GM19023 (cell line): ENCODE measurements around the gene PCDH15.
"Not testable (repeated sequence)": the region's sequence is repeated elsewhere in the genome, so short reads cannot be mapped to it uniquely, and the experiment has no call there.

Experiments
- ATAC-seq: cut with Tn5 transposase; IDR thresholded peaks from one replicate; pipeline ENCODE4 v1.9.1; 2021; ENCODE audit warnings: mild to moderate bottlenecking, moderate library complexity; ENCODE audit not compliant: unreplicated experiment

The PCDH15 gene

GRCh38 chr10:54402576-54402975, 398.5 kb downstream of the PCDH15 start:
- ATAC-seq = no peak

- no peak for ATAC-seq
Observed at GRCh38 chr10:54396031-54396430, 405.0 kb downstream of the PCDH15 start.

- ATAC-seq = not testable (repeated sequence)
Observed at GRCh38 chr10:54394598-54394997, 406.4 kb downstream of the PCDH15 start.

- no peak for ATAC-seq
Observed at GRCh38 chr10:54372179-54372578, 428.9 kb downstream of the PCDH15 start.

- ATAC-seq = no peak
Observed at GRCh38 chr10:54368984-54369383, 432.0 kb downstream of the PCDH15 start.

- no peak for ATAC-seq
Observed at GRCh38 chr10:54363390-54363789, 437.6 kb downstream of the PCDH15 start.

GRCh38 chr10:54342058-54342457, 459.0 kb downstream of the PCDH15 start:
- no peak for ATAC-seq

- no peak for ATAC-seq
Observed at GRCh38 chr10:54335296-54335695, 465.7 kb downstream of the PCDH15 start.

GRCh38 chr10:54319341-54319740, 481.7 kb downstream of the PCDH15 start:
- ATAC-seq = no peak

GRCh38 chr10:54318470-54318869, 482.6 kb downstream of the PCDH15 start:
- no peak for ATAC-seq

GRCh38 chr10:54314430-54314829, 486.6 kb downstream of the PCDH15 start:
- no peak for ATAC-seq

GRCh38 chr10:54284526-54285193, 516.4 kb downstream of the PCDH15 start:
- ATAC-seq = no peak

GRCh38 chr10:54282012-54282411, 519.0 kb downstream of the PCDH15 start:
- no peak for ATAC-seq

GRCh38 chr10:54266395-54266794, 534.6 kb downstream of the PCDH15 start:
- ATAC-seq = no peak

- ATAC-seq = no peak
Observed at GRCh38 chr10:54262726-54263125, 538.3 kb downstream of the PCDH15 start.

- no peak for ATAC-seq
Observed at GRCh38 chr10:54259104-54259503, 541.9 kb downstream of the PCDH15 start.

- ATAC-seq = no peak
Observed at GRCh38 chr10:54234832-54235231, 566.2 kb downstream of the PCDH15 start.

- no peak for ATAC-seq
Observed at GRCh38 chr10:54203401-54203800, 597.6 kb downstream of the PCDH15 start.

- no peak for ATAC-seq
Observed at GRCh38 chr10:54198051-54198450, 603.0 kb downstream of the PCDH15 start.

GRCh38 chr10:54194806-54195205, 606.2 kb downstream of the PCDH15 start:
- no peak for ATAC-seq

GRCh38 chr10:54159924-54160323, 641.1 kb downstream of the PCDH15 start:
- no peak for ATAC-seq

- no peak for ATAC-seq
Observed at GRCh38 chr10:54148508-54148907, 652.5 kb downstream of the PCDH15 start.

- no peak for ATAC-seq
Observed at GRCh38 chr10:54139819-54140428, 661.1 kb downstream of the PCDH15 start.
